ENCODE results near the gene LYPD6B.

DNA sequence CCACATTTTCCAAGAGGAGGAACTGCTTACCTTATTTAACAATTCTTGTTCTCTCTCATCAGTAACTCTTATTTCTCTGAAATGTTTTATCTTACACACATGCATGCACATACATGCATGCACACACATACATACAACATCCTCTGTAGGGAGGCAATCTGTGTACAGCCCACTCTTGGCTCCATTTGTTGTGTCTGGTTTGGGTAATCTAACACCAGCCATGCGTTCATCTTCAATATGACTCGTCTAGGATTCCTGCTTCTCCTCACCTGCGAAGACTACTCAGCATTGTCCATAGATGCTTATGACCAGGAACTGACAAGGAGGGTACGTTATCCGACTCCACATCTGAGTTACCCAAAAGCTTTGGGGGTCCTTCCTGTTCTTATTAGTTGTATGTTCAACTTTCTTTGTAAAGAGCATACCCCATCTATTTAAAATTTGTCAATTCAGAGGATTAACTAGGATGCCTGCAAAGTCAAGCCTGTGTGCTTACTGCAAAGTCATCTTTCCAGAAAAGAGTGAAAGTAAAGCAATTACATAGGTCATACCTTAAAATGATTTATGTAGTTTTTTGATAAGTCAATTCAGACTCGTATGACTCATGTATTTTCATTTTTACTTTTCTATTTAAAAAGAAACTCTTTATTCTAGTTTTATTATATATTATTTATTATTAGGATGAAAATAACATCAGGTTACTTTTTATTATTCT lies 18.2 kb downstream of the LYPD6B start:
- TF ChIP-seq JUND (IDR thresholded peaks at IDR 0.05; ENCODE audit: low read depth, low read length) = no peak
- no peak for TF ChIP-seq NR2C2 (IDR thresholded peaks at IDR 0.05; ENCODE audit: borderline replicate concordance, control insufficient read depth, insufficient read length, low read depth)
- TF ChIP-seq, protein P1, sequence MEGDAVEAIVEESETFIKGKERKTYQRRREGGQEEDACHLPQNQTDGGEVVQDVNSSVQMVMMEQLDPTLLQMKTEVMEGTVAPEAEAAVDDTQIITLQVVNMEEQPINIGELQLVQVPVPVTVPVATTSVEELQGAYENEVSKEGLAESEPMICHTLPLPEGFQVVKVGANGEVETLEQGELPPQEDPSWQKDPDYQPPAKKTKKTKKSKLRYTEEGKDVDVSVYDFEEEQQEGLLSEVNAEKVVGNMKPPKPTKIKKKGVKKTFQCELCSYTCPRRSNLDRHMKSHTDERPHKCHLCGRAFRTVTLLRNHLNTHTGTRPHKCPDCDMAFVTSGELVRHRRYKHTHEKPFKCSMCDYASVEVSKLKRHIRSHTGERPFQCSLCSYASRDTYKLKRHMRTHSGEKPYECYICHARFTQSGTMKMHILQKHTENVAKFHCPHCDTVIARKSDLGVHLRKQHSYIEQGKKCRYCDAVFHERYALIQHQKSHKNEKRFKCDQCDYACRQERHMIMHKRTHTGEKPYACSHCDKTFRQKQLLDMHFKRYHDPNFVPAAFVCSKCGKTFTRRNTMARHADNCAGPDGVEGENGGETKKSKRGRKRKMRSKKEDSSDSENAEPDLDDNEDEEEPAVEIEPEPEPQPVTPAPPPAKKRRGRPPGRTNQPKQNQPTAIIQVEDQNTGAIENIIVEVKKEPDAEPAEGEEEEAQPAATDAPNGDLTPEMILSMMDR (IDR thresholded peaks at IDR 0.05 in 2 of 3, conservative IDR thresholded peaks at IDR 0.05 in 1 of 3; ENCODE audit: control insufficient read depth in 2 of 3, extremely low read depth in 1 of 3, insufficient read depth in 1 of 3, low read depth in 3 of 3, low read length in 3 of 3) = no peak
- no peak for TF ChIP-seq SP1 (IDR thresholded peaks at IDR 0.05; ENCODE audit: low read depth, low read length)
- no peak for TF ChIP-seq ESRRA (IDR thresholded peaks at IDR 0.05; ENCODE audit: low read length)
